Thyroid gland (tissue), 4 donors: ENCODE results near the gene ABCC9. TPM values are rescaled to one million over a fixed set of nuclear protein-coding genes. Genes with fewer than 3 reads are reported as not detected.

ENCODE experiments used
- DNase-seq, 2 donors: peaks; one replicate each; pipeline ENCODE4 v3.0.0-alpha.2; 2019
- H3K27ac ChIP-seq, 3 donors: fragments of 200-600 bp; sonication (generic); 1 replicate in 2 of 3; 2 replicates in 1 of 3; pipeline ENCODE4 v1.5.1; 2016 to 2019; ENCODE audit warnings: mild to moderate bottlenecking in 1 of 3, moderate library complexity in 1 of 3
- H3K27me3 ChIP-seq: fragments of 200-600 bp; sonication (generic); one replicate; pipeline ENCODE4 v1.5.1; 2019
- H3K36me3 ChIP-seq, 2 donors: fragments of 200-600 bp; sonication (generic); one replicate each; pipeline ENCODE4 v1.5.1; 2016 to 2019
- H3K4me1 ChIP-seq, 2 donors: fragments of 200-600 bp; sonication (generic); one replicate each; pipeline ENCODE4 v1.5.1; 2017 to 2019
- H3K4me3 ChIP-seq, 3 donors: fragments of 200-600 bp; sonication (generic); replicated peaks in 1 of 3; 1 replicate in 2 of 3; 2 replicates in 1 of 3; pipeline ENCODE4 v1.5.1; 2016; ENCODE audit warnings: mild to moderate bottlenecking in 1 of 3
- H3K9me3 ChIP-seq: fragments of 200-600 bp; sonication (generic); one replicate; pipeline ENCODE4 v1.5.1; 2017
- POLR2A ChIP-seq, 2 donors: fragments of 450-650 bp; IDR thresholded peaks; one replicate each; pipeline ENCODE4 v1.6.1; 2017; ENCODE audit warnings: antibody characterized with exemption in 2 of 2, mild to moderate bottlenecking in 2 of 2, moderate library complexity in 1 of 2
- WGBS, 2 donors: methylation state at CpG; one replicate each; pipeline ENCODE4 v1.1.5; 2017; 5-methylcytosine and 5-hydroxymethylcytosine counted together
- intact Hi-C: fragments of 100-400 bp; cut with DNase I; formaldehyde crosslinking; loops from one replicate; pipeline ENCODE4 v1.15.1; 2023
- total RNA-seq, 4 donors: library from RNA; depleted of rRNA; stranded (reverse); fragments of >200 nt; gene quantifications; one replicate each; pipeline ENCODE4 v1.2.3, GENCODE V29; 2016
- TF ChIP-seq, protein P1 (sequence below), 6 experiments: fragments of 200-600 bp in 3 of 6; fragments of 450-650 bp in 3 of 6; sonication (generic) in 3 of 6; IDR thresholded peaks; one replicate each; pipeline ENCODE4 v1.5.1; 2016 to 2019; ENCODE audit warnings: antibody characterized with exemption in 6 of 6, mild to moderate bottlenecking in 2 of 6, inconsistent platforms in 1 of 6, moderate library complexity in 1 of 6

ABCC9 gene
- total RNA-seq, 4 donors from 2014 or later, result 10.5 to 46.8 (median 26.0) TPM

DNA sequence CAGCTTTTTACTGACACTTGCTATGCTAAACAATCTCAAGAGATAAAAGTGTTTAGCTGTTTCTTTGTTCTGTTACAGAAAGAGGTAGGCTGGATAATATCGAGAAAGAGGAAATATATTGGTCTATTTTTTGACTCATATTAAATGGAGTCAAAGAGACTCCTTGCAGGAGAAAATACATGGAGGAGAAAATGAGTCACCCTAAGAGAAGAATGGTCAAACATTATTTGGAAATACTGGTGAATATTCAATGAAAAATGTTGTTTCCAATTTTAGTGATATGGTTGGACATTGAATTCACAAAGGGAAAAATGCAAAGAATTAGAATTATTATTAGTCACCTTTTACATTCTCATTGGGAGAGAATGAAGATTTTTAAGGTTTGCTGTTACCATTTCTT, 169.9 kb downstream of the ABCC9 start:
- intact Hi-C loops, result no loop called here
- Histone ChIP-seq H3K27ac (peak overlapping the region in 1 of 3 donors; percentile 1), H3K27me3 (no peaks in the 10 kb centered on the region), H3K4me1 (no peaks in the 10 kb centered on the region), H3K36me3 (no peaks in the 10 kb centered on the region), H3K4me3 (no peak overlapping the region), H3K9me3 (no peaks in the 10 kb centered on the region)
- 71 to 75% methylated on average over 1 of the region's 1 CpG for WGBS, 2 donors
- no peak for TF ChIP-seq POLR2A (IDR thresholded peaks at IDR 0.05)
- TF ChIP-seq, protein P1, sequence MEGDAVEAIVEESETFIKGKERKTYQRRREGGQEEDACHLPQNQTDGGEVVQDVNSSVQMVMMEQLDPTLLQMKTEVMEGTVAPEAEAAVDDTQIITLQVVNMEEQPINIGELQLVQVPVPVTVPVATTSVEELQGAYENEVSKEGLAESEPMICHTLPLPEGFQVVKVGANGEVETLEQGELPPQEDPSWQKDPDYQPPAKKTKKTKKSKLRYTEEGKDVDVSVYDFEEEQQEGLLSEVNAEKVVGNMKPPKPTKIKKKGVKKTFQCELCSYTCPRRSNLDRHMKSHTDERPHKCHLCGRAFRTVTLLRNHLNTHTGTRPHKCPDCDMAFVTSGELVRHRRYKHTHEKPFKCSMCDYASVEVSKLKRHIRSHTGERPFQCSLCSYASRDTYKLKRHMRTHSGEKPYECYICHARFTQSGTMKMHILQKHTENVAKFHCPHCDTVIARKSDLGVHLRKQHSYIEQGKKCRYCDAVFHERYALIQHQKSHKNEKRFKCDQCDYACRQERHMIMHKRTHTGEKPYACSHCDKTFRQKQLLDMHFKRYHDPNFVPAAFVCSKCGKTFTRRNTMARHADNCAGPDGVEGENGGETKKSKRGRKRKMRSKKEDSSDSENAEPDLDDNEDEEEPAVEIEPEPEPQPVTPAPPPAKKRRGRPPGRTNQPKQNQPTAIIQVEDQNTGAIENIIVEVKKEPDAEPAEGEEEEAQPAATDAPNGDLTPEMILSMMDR (IDR thresholded peaks at IDR 0.05), result no peak
- no peak for DNase-seq

DNA sequence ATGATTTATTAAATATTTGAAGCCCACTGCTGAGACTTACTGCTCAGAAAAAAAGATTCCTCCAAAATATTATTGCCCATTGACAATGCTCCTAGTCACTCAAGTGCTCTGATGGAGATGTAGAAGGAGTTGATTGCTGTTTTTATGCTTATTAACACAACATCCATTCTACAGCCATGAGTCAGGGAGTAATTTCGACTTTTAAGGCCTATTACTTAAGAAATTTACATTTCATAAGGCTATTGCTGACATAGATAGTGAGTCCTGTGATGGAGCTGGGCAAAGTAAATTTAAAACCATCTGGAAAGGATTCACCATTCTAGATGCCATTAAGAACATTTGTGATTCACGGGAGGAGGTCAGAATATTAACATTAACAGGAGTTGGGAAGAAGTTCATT, 171.9 kb downstream of the ABCC9 start:
- Histone ChIP-seq H3K36me3 (no peaks in the 10 kb centered on the region), H3K9me3 (no peaks in the 10 kb centered on the region), H3K27ac (no peak overlapping the region), H3K27me3 (no peaks in the 10 kb centered on the region), H3K4me1 (no peaks in the 10 kb centered on the region), H3K4me3 (no peak overlapping the region)
- intact Hi-C loops, result no loop called here
- 77 to 82% methylated on average over 2 of the region's 2 CpGs for WGBS, 2 donors
- TF ChIP-seq, protein P1 (IDR thresholded peaks at IDR 0.05), result no peak
- TF ChIP-seq POLR2A (IDR thresholded peaks at IDR 0.05), result no peak
- no peak for DNase-seq

DNA sequence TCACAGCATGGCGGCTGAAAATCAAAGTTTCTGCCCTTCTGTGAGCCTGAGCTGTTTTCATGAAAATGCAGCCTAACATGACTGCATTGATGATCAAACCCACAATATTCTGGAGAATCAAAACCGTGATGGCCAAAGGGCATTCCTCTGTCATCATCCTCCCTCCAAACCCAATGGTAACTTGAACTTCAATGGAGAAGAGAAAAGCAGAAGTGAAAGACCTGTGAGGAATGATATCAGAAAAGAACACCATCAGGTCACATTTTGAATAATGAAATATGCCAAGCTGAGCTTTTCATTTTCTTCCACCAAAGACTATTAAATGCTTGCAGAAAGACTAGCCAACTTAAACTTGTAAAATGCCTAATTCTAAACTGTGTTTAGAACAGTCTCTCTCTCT, 174.8 kb downstream of the ABCC9 start:
- no peaks in the 10 kb centered on the region for H3K36me3 ChIP-seq
- H3K4me3 ChIP-seq, result no peak overlapping the region
- WGBS, 2 donors, result 92 to 94% methylated on average over 2 of the region's 2 CpGs
- DNase-seq, result no peak
- H3K4me1 ChIP-seq, result no peaks in the 10 kb centered on the region
- intact Hi-C loops, result no loop called here
- no peaks in the 10 kb centered on the region for H3K27me3 ChIP-seq
- TF ChIP-seq, protein P1 (IDR thresholded peaks at IDR 0.05), result no peak
- TF ChIP-seq POLR2A (IDR thresholded peaks at IDR 0.05), result no peak
- H3K9me3 ChIP-seq, result no peaks in the 10 kb centered on the region
- H3K27ac ChIP-seq, result no peak overlapping the region

DNA sequence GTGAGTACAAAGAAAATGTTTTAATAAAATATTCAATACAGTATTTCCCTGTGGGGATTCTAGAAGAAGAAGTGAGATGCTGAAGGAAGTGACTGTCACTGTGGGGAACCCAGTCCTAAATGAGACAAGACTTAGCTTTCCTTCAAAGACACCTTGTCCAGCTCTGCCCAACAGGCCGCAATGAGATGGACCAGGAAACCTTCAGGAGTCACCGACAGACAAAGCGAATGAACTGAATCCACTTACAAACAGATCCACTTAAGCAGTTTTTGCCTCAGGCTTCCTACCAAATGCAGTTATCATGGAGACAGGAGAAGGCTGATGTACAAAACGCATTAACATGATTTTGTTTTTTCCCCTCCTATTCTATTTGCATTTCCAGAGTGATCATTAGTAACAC, 176.3 kb downstream of the ABCC9 start:
- intact Hi-C loops, result no loop called here
- H3K36me3 ChIP-seq, result no peaks in the 10 kb centered on the region
- TF ChIP-seq, protein P1 (IDR thresholded peaks at IDR 0.05), result no peak
- TF ChIP-seq POLR2A (IDR thresholded peaks at IDR 0.05), result no peak
- DNase-seq, result no peak
- H3K9me3 ChIP-seq, result no peaks in the 10 kb centered on the region
- no peak overlapping the region for H3K4me3 ChIP-seq
- no peaks in the 10 kb centered on the region for H3K4me1 ChIP-seq
- no peaks in the 10 kb centered on the region for H3K27me3 ChIP-seq
- 90 to 96% methylated on average over 4 of the region's 4 CpGs for WGBS, 2 donors
- no peak overlapping the region for H3K27ac ChIP-seq

DNA sequence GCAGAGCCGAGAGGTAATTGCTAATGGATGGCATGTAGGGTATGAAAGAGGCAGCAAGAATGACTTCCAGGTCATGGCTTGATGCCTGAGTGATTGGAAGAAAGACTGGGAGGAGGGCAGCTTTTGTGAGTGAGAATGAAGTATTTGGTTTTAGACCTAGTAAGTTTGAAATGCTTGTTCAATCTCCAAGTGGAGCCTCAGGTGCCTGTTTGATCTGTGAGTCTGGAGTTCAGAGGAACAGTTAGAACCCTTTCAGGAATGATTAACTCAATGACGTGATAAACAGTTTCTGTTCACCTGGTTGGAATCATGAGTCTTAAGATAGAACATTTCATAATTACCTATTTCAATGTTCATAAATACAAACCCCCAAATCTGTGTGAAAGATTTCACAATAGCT, 177.2 kb downstream of the ABCC9 start:
- no peak overlapping the region for H3K27ac ChIP-seq
- intact Hi-C loops, result no loop called here
- no peaks in the 10 kb centered on the region for H3K36me3 ChIP-seq
- no peak overlapping the region for H3K4me3 ChIP-seq
- H3K27me3 ChIP-seq, result no peaks in the 10 kb centered on the region
- no peak for DNase-seq
- no peak for TF ChIP-seq POLR2A (IDR thresholded peaks at IDR 0.05)
- TF ChIP-seq, protein P1 (IDR thresholded peaks at IDR 0.05), result no peak
- H3K9me3 ChIP-seq, result no peaks in the 10 kb centered on the region
- no peaks in the 10 kb centered on the region for H3K4me1 ChIP-seq
- WGBS, 2 donors, result 84 to 86% methylated on average over 2 of the region's 2 CpGs
